HG03039 (cell line): Measurements from ENCODE around the gene SVIL.

Experiments used
- ATAC-seq: cut with Tn5 transposase; IDR thresholded peaks from one replicate; pipeline ENCODE4 v1.9.1; 2021; ENCODE audit warnings: mild to moderate bottlenecking, moderate library complexity; ENCODE audit not compliant: unreplicated experiment

The SVIL gene

GRCh38 chr10:29431711-29432110, 203.1 kb downstream of the SVIL start:
- no peak for ATAC-seq

GRCh38 chr10:29430101-29430500, 204.7 kb downstream of the SVIL start:
- no peak for ATAC-seq

GRCh38 chr10:29428486-29428885, 206.3 kb downstream of the SVIL start:
- ATAC-seq: no peak

- no peak for ATAC-seq
Measured at GRCh38 chr10:29427667-29428066, 207.1 kb downstream of the SVIL start.

GRCh38 chr10:29426420-29426819, 208.4 kb downstream of the SVIL start:
- ATAC-seq: no peak

- ATAC-seq: no peak
Measured at GRCh38 chr10:29424017-29424416, 210.8 kb downstream of the SVIL start.

- ATAC-seq: no peak
Measured at GRCh38 chr10:29420744-29421143, 214.0 kb downstream of the SVIL start.

- ATAC-seq: no peak
Measured at GRCh38 chr10:29417324-29417723, 217.4 kb downstream of the SVIL start.

- no peak for ATAC-seq
Measured at GRCh38 chr10:29415876-29416275, 218.9 kb downstream of the SVIL start.

- no peak for ATAC-seq
Measured at GRCh38 chr10:29414501-29414900, 220.3 kb downstream of the SVIL start.

- ATAC-seq: no peak
Measured at GRCh38 chr10:29412485-29412884, 222.3 kb downstream of the SVIL start.

GRCh38 chr10:29411666-29412315, 223.0 kb downstream of the SVIL start:
- no peak for ATAC-seq

- ATAC-seq: peak; percentile 58
Measured at GRCh38 chr10:29409241-29410054, 225.3 kb downstream of the SVIL start.

GRCh38 chr10:29408847-29409240, 225.9 kb downstream of the SVIL start:
- no peak for ATAC-seq
